ENCODE results near the gene TMEM252.

TMEM252 gene, protein sequence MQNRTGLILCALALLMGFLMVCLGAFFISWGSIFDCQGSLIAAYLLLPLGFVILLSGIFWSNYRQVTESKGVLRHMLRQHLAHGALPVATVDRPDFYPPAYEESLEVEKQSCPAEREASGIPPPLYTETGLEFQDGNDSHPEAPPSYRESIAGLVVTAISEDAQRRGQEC

DNA sequence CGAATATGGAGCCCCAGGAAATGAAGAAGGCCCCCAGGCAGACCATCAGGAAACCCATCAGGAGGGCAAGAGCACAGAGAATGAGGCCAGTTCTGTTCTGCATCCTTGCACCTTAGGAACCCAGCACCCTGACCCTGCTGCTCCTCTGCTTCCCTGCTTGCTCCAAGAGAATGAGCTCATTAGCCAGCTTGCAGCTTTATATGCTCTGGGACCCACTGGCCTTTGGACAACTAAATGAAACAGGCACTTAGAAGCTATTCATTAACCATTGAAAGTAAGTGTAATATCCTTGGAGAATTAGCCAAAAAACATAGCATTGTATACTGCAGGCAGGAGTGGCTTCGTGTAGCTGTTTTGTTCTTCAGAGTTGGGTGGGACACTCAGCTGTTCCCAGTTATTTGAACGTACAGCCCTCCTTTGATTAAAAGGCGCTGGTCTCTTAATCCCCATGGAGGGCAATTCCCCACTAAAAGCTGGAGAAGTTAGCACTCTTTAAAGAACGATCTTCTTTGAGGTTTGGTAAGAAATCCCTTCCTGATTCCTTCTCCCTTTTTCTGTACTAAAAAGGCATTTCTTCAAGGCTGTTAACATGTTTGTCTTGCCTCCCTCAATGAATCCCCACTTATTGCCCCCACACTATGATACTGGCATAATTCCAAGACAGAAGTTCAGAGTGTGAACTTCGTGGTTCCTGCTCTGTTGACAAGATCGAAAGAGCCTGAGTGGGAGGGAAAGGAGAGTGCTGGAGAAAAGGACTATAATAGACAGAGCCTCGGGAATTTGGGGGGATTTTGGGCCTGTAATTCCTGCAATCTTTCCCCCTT is at the start of gene TMEM252:
TSS of gene TMEM252 (minus strand) at position 172 of the 824 bp plus-strand sequence. CDS start at position 103, 69 bp downstream.
- DNase-seq, result no peak

- DNase-seq, result no peak
Measured at GRCh38 chr9:68585034-68585761, 44.5 kb upstream of the TMEM252 start.

DNA sequence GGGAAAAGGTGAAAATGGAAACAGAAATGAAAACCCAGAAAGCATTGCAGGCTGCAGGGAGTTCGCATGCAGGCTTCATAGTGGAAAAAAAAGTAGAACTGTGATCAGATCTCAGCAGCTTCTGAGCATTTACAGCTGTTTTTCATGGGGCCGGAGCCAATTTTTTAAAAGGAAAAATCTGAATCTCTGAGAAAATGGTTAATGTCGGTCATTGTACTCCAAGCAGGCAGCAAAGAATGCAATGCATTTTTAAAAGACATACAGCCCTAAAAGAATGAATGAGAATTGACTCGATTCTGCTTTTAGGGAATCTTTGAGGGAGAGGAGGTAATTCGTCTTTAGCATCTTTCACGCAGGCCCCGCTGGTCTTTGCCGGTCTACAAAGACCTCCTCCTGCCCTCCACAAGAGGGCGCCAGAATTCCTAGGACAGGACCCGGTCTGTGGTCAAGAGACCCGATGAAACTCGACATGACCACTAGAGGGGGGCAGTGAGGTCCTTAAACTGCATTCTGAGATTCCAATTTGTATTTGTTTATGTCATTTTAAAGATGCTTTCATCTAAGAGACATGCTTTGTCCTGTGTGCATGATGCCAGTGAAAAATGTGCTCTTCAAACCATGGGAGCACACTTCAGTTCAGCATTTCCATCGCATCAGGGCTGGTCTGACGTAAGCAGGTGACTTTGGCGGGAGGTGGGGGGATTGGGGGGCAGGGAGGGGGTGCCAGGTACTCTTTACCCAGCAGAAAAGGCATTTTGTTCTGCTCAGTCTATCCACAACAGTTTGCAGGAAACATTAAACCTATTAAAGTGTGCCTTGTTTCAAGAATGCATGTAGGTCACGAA is 43.7 kb upstream of the TMEM252 start:
- DNase-seq, result peak; percentile 79 to 85

DNA sequence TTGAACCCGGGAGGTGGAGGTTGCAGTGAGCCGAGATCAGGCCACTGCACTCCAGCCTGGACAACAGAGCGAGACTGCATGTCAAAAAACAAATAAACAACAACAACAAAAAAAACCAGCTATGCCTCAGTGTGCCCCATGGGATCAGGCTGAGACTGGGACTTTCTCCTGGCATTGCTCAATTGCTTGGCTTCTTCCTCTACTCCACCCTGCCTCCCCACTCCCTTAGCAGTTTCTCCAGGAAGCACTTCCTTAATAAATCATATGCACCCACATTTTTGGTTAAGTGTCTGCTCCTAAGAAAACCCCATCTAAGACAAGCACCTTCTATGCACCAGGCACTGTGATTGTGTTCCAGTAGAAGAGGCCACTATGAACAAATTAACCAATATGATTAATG is 41.0 kb upstream of the TMEM252 start:
- DNase-seq, result no peak

GRCh38 chr9:68577774-68578591 is 37.3 kb upstream of the TMEM252 start:
- DNase-seq, result no peak

- no peak for DNase-seq
Measured at GRCh38 chr9:68575817-68576216, 35.1 kb upstream of the TMEM252 start.

GRCh38 chr9:68574150-68574549 is 33.5 kb upstream of the TMEM252 start:
- DNase-seq, result no peak

- no peak for DNase-seq
Measured at GRCh38 chr9:68567565-68567964, 26.9 kb upstream of the TMEM252 start.

- no peak for DNase-seq
Measured at GRCh38 chr9:68562461-68562860, 21.8 kb upstream of the TMEM252 start.

DNA sequence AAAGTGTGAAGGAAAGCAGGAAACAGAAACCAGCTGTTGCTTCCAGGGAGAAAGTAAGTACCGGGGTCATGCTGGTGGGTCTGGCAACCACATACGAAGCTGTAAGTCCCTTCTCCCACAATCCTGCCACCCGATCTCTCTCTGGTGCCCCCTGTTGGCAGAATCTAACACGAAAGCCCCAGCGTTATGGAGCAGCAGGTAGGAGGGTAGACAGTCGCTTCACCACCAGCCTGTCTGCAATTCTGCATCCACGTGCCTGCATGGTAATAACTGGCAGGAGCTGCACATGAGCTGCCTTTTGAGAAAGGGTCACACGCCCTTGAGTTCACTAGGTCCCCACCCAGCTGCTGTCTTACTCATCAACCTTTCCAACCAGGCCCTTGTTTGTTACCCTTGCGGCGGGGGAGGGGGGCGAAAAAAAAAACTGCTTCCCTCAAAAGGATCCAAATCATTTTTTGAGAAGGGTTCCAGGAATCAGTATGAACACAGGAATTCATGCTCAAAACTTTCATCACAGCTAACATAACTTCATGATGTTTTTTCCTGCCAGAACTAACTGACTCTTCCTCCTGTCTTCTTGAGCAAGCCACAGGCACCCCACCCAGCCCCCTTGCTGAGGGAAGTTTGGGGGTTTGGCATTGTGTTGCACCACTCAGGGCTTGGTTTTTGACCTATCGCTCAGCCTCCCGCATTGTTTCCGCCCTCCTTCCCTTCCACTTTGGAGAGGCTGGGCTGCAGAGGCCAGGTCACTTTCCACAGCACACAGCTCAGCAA is 19.6 kb upstream of the TMEM252 start:
- DNase-seq, result peak; percentile 62 to 71

DNA sequence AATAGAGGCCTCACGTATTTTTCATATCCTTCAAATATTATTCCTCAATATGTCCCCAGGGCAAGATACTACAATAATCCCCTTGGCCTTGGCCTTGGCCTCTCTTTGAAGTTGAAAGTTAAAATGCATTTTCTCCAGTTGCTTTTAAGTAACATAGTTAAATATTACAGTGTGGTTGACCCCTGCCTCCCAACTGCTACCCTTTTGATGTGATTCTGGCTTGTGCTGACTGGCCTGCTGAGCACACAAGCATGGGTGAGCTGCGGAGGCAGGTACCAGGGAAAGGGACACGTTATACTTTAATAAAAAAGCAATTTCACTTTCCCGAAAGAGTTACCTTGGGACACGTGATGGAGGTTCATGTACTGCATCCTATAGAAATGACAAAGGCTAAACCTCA is 17.9 kb upstream of the TMEM252 start:
- DNase-seq, result no peak

DNA sequence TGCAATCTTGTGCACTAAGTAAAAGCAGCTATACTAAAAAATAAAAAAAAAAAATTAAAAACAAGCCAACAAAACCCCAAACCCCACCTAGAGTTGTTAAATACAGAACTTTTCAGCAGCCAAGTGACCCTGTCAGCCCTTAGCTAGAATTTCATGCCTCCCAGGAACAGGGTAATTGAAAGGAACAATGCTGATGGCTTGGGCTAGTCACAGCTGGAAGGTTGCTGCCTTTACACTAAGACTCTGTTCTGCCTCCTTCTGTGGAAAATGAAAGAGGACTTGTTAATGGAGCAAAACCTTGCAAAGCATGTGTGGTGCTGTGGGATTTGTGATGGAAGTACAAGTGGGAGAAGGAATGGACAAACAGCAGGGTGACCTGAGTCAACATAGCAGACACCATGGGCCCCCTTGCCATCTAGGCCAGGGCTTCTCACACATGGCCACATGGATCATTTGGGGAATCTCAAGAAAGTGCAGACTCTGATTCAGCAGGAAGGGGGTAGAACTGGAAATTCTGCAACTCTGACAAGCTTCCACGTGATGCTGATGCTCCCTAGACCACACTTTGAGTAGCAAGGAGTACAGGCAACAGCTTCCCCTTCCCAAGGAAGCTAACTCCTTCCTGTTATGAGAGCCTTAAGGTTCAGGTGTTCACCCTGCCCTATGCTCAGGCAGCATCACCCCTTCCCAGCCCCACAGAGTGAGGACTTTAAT is 14.9 kb upstream of the TMEM252 start:
- DNase-seq, result no peak

GRCh38 chr9:68552700-68553476 is 12.2 kb upstream of the TMEM252 start:
- DNase-seq, result no peak

DNA sequence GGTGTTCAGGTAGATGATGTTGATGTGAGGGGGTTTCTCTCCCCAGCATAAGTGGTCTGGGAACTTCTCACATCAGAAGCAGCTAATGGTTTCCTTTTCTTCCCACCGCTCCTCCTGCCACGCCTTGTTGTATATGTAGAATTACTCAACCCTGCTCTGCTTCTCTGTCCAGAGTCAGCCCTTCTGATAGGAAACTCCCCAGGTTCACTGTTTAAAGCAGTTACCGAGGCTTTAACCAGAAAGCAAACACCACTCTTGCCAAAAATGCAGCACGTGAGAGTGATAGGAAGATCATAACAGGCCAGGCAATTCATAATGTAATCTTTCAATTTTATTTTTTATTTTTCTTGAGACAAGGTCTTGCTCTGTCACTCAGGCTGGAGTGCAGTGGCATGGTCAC is 10.5 kb upstream of the TMEM252 start:
- no peak for DNase-seq

DNA sequence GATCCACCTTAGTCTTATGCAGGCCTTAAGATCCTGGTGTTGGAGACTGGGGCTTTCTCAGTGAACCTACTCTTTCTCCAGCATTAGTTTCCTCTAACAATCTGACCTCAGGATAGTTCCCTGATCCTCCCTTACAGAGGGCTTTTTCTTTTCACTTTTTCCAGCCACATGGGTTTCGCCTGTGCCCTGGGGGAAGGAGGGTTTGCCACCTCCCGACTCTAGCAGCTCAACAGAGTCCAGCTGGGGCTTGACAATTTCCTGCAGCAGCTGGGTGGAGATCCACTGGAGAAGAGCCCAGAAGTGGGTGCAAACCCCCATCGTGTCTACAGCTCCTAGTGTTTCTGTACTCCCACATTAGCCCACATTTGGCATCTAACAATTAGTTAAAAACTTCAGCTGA is 7.6 kb upstream of the TMEM252 start:
- DNase-seq, result no peak

DNA sequence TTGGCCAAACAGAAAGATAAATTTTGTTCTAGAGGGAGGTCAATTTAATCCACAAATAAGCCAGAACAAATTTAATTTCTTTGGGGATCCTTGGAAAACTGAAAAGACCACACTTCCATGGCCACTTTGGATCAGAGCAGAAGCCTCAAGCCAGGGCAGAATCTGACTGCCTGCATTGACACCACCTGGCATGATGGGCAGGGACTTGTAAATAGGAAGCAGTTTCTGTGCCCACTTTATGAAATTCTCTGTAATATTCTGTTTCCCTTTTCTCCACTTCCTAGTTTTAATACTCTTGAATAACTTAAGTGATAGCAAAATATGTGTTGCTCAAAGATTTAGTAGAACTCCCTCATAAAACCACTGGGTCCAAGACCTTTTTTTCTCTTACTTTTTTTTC is 6.7 kb upstream of the TMEM252 start:
- DNase-seq, result no peak

- no peak for DNase-seq
Measured at GRCh38 chr9:68546596-68547390, 6.1 kb upstream of the TMEM252 start.

GRCh38 chr9:68545033-68545705 is 4.5 kb upstream of the TMEM252 start:
- no peak for DNase-seq

All from activated CD4-positive, alpha-beta T cell treated with anti-CD3 and anti-CD28 coated beads, Interleukin-2, amount 50 U/mL, for 48 hours (primary cell).